Astrocyte (in vitro differentiated cells and primary cell): ENCODE measurements around the gene ARID4A. TPM values are rescaled to one million over a fixed set of nuclear protein-coding genes. Genes with fewer than 3 reads are reported as not detected.
A peak's percentile ranks its signal among the peaks of the same experiment; 100 is the strongest.

ENCODE experiments used
- DNase-seq: peaks from one replicate; pipeline ENCODE4 v3.0.0-alpha.2; 2010; ENCODE audit warnings: low read depth
- FAIRE-seq: peaks from 2 replicates; lab custom pipeline; 2011; peaks lifted over from hg19 to GRCh38; lab: Jason Lieb, UNC
- H2AFZ ChIP-seq: 2 replicates; pipeline ENCODE4 v1.6.0; 2012; ENCODE audit warnings: low read depth, low read length, inconsistent platforms
- H3K27ac ChIP-seq: 2 replicates; pipeline ENCODE4 v1.5.1; 2011; ENCODE audit warnings: low read depth, low read length, inconsistent platforms
- H3K27me3 ChIP-seq: 2 replicates; pipeline ENCODE4 v1.6.0; 2011; ENCODE audit warnings: low read length, inconsistent platforms; ENCODE audit not compliant: insufficient read depth
- H3K36me3 ChIP-seq: 2 replicates; pipeline ENCODE4 v1.5.1; 2011; ENCODE audit warnings: low read length, inconsistent platforms; ENCODE audit not compliant: insufficient read depth
- H3K4me1 ChIP-seq: 2 replicates; pipeline ENCODE4 v1.5.1; 2011; ENCODE audit warnings: low read length, inconsistent platforms; ENCODE audit not compliant: insufficient read depth
- H3K4me2 ChIP-seq: 2 replicates; pipeline ENCODE4 v1.6.0; 2012; ENCODE audit warnings: low read length, inconsistent platforms
- H3K4me3 ChIP-seq: 2 replicates; pipeline ENCODE4 v1.5.1; 2011; ENCODE audit warnings: low read depth, mild to moderate bottlenecking, low read length, inconsistent platforms; ENCODE audit not compliant: insufficient read depth
- H3K79me2 ChIP-seq: 2 replicates; pipeline ENCODE4 v1.6.0; 2012; ENCODE audit warnings: mild to moderate bottlenecking, low read length, inconsistent platforms; ENCODE audit not compliant: insufficient read depth
- H3K9ac ChIP-seq: 2 replicates; pipeline ENCODE4 v1.6.0; 2012; ENCODE audit warnings: mild to moderate bottlenecking, low read length, inconsistent platforms
- H3K9me3 ChIP-seq: 2 replicates; pipeline ENCODE4 v1.5.1; 2012; ENCODE audit warnings: low read depth, mild to moderate bottlenecking, low read length, inconsistent platforms; ENCODE audit not compliant: insufficient read depth
- H4K20me1 ChIP-seq: 2 replicates; pipeline ENCODE4 v1.6.0; 2012; ENCODE audit warnings: low read length, inconsistent platforms; ENCODE audit not compliant: insufficient read depth
- H3K27ac Mint-ChIP-seq: one replicate; pipeline ENCODE4 v1.8.0; 2021; ENCODE audit warnings: mild to moderate bottlenecking, mixed read lengths; ENCODE audit not compliant: unreplicated experiment
- H3K27me3 Mint-ChIP-seq: one replicate; pipeline ENCODE4 v1.8.0; 2021; ENCODE audit warnings: low read depth, mixed read lengths; ENCODE audit not compliant: unreplicated experiment
- H3K36me3 Mint-ChIP-seq: one replicate; pipeline ENCODE4 v1.8.0; 2021; ENCODE audit warnings: low read depth, mixed read lengths; ENCODE audit not compliant: unreplicated experiment
- H3K4me1 Mint-ChIP-seq: one replicate; pipeline ENCODE4 v1.8.0; 2021; ENCODE audit warnings: low read depth, mixed read lengths; ENCODE audit not compliant: unreplicated experiment
- H3K4me3 Mint-ChIP-seq: one replicate; pipeline ENCODE4 v1.8.0; 2021; ENCODE audit warnings: mild to moderate bottlenecking, moderate library complexity, mixed read lengths; ENCODE audit not compliant: unreplicated experiment
- H3K9me3 Mint-ChIP-seq: one replicate; pipeline ENCODE4 v1.8.0; 2021; ENCODE audit warnings: mild to moderate bottlenecking, mixed read lengths; ENCODE audit not compliant: unreplicated experiment
- CTCF ChIP-seq: IDR thresholded peaks from 2 replicates; pipeline ENCODE4 v1.5.1; 2011; ENCODE audit warnings: low read depth, mild to moderate bottlenecking, inconsistent platforms, low read length, moderate library complexity; ENCODE audit not compliant: insufficient read depth
- EZH2 ChIP-seq: IDR thresholded peaks from 2 replicates; pipeline ENCODE4 v1.6.1; 2012; ENCODE audit warnings: mild to moderate bottlenecking, low read length, inconsistent platforms; ENCODE audit not compliant: insufficient read depth
- total RNA-seq: library from RNA; stranded (reverse); gene quantifications from 2 replicates; pipeline ENCODE4 v1.2.1, GENCODE V29; 2021

Gene ARID4A
- total RNA-seq, 1 donor from 2014 or later, result 26.6 TPM

- H3K4me1 ChIP-seq, result peaks cover 17% of the 10 kb centered on the region
- H3K4me2 ChIP-seq, result peak overlapping the region; percentile 70
- no peak overlapping the region for H2AFZ ChIP-seq
- peaks cover 93% of the 10 kb centered on the region for H3K79me2 ChIP-seq
- H3K4me3 Mint-ChIP-seq, result peak overlapping the region; percentile 56
- H3K4me3 ChIP-seq, result no peak overlapping the region
- TF ChIP-seq CTCF, result no peak
- TF ChIP-seq EZH2, result no peak
- H3K27me3 ChIP-seq, result no peaks in the 10 kb centered on the region
- H3K36me3 Mint-ChIP-seq, result peaks cover 11% of the 10 kb centered on the region
- peaks cover 24% of the 10 kb centered on the region for H3K4me1 Mint-ChIP-seq
- H3K36me3 ChIP-seq, result peaks cover 18% of the 10 kb centered on the region
- peaks cover 25% of the 10 kb centered on the region for H4K20me1 ChIP-seq
- H3K9me3 Mint-ChIP-seq, result no peaks in the 10 kb centered on the region
- peak overlapping the region; percentile 49 for H3K9ac ChIP-seq
- FAIRE-seq (peak; percentile 84), DNase-seq (peak; percentile 92)
- H3K27ac ChIP-seq, result peak overlapping the region; percentile 75
- no peaks in the 10 kb centered on the region for H3K27me3 Mint-ChIP-seq
- H3K27ac Mint-ChIP-seq, result peak overlapping the region; percentile 93
- H3K9me3 ChIP-seq, result no peaks in the 10 kb centered on the region
Observed at GRCh38 chr14:58280954-58281787, 17.2 kb upstream of the ARID4A start.

GRCh38 chr14:58281969-58282368, 16.4 kb upstream of the ARID4A start:
- H2AFZ ChIP-seq, result no peak overlapping the region
- TF ChIP-seq EZH2 (no peak), CTCF (no peak)
- no peaks in the 10 kb centered on the region for H3K27me3 ChIP-seq
- Mint-ChIP-seq H3K36me3 (peaks cover 11% of the 10 kb centered on the region), H3K27ac (peak overlapping the region; percentile 93), H3K4me3 (no peak overlapping the region), H3K9me3 (no peaks in the 10 kb centered on the region), H3K27me3 (no peaks in the 10 kb centered on the region), H3K4me1 (peaks cover 22% of the 10 kb centered on the region)
- H3K27ac ChIP-seq, result peak overlapping the region; percentile 75
- H3K4me2 ChIP-seq, result peak overlapping the region; percentile 70
- H3K9me3 ChIP-seq, result no peaks in the 10 kb centered on the region
- H3K9ac ChIP-seq, result peak overlapping the region; percentile 49
- peaks cover 90% of the 10 kb centered on the region for H3K79me2 ChIP-seq
- FAIRE-seq (no peak), DNase-seq (no peak)
- H3K36me3 ChIP-seq, result peaks cover 18% of the 10 kb centered on the region
- H3K4me3 ChIP-seq, result no peak overlapping the region
- H3K4me1 ChIP-seq, result peaks cover 17% of the 10 kb centered on the region
- H4K20me1 ChIP-seq, result peaks cover 19% of the 10 kb centered on the region
